Renal cortical epithelial cell (primary cell): ENCODE results near the gene ABCA2. TPM values are rescaled to one million over a fixed set of nuclear protein-coding genes. Genes with fewer than 3 reads are reported as not detected.

Experiments used
- DNase-seq: peaks from one replicate; pipeline ENCODE4 v3.0.0-alpha.2; 2011; ENCODE audit warnings: low read depth
- total RNA-seq: library from RNA; depleted of rRNA; stranded (reverse); fragments of >200 nt; gene quantifications from 2 replicates; pipeline ENCODE4 v1.2.3, GENCODE V29; 2014

The ABCA2 gene
- total RNA-seq, 1 donor from 2014 or later, result 53.0 TPM

- DNase-seq, result no peak
Measured at GRCh38 chr9:136981588-136982231, 46.3 kb downstream of the ABCA2 start.

GRCh38 chr9:136980669-136981478 lies 47.2 kb downstream of the ABCA2 start:
- DNase-seq, result no peak

DNA sequence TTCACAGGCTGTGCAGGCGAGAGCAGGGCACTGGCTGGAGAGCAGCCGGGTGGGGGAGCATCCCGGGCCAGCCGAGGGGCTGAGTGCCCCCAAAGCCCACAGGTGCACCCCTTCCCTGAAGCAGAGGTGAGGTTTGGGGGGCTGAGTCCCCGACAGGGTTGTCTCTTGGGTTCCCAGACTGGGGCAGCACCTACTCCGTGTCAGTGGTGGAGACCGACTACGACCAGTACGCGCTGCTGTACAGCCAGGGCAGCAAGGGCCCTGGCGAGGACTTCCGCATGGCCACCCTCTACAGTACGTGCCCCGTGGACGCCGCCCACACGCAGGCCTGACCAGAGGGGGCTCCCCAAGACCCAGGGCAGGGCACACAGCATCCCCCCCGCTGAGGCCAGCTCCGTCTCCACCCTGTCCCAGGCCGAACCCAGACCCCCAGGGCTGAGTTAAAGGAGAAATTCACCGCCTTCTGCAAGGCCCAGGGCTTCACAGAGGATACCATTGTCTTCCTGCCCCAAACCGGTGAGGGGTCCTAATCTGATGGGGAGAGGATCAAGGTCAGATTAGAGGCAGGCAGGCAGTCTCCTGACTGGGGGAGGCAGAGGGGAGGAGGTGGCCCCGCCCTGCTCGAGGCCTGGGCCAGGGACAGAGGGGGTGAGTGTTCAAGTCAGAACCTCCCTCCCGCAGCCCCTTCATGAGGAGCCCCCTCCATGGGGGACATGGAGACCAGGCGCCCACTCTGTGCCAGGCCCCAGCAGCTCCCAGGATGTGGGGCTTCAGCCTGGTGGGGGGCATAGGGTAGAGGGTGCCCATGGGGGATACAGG lies 48.1 kb downstream of the ABCA2 start:
- no peak for DNase-seq

GRCh38 chr9:136978865-136979544 lies 49.0 kb downstream of the ABCA2 start:
- no peak for DNase-seq

DNA sequence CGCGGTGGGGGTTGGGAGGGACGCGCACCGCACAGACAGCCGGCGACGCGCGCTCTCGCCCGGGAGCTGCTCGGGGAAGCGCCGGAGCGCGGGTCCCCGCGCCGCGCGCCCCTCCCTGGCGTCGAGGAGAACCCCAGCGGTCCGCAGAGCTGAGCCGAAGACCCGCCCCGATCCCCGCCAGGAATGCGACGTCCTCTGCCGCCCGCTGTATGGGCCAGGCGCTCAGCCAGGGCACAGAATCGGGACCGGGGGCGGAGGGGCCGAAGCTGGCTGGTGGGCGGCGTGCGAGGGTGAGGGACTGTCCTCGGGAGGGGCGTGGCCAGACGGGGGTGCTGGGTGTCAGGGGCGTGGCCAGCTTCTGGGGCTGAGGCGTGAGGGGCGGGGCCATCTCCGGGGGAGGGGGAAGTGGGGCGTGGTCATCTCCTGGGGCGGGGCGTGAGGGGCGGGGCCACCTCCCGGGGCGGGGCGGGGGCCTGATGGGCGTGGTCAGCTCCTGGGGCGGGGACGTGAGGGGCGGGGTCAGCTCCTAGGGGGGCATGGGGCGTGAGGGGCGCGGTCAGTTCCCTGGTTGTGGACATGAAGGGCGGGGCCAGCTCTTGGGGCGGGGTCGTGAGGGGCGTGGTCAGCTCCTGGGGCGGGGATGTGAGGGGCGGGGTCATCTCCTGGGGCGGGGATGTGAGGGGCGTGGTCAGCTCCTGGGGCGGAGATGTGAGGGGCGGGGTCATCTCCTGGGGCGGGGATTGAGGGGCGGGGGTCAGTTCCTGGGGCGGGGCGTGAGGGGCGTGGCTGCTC lies 49.8 kb downstream of the ABCA2 start:
- no peak for DNase-seq

DNA sequence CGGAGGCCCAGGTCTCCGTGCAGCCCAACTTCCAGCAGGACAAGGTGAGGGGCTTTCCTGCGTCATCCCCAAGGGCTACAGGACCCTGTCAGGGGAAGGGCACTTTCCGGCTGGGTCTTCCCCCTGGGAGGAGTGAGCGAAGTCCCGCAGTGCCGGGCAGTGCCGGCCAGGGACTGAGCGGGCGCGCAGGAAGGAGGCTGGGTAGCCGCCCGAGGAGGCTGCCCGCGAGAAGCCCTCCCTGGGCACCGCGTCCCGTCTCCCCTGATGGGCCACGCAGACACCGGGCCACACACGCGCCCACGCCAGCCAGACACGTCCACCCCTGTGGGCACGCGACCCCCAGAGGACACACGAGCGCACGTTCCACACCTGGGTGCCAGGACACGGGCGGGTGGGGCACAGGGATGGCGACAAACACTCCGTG lies 50.4 kb downstream of the ABCA2 start:
- no peak for DNase-seq

GRCh38 chr9:136977223-136977622 lies 50.8 kb downstream of the ABCA2 start, which contains the start of gene PTGDS:
TSS of gene PTGDS (plus strand) at chr9:136977504. CDS start at chr9:136977579, 75 bp downstream.
- DNase-seq, result no peak

DNA sequence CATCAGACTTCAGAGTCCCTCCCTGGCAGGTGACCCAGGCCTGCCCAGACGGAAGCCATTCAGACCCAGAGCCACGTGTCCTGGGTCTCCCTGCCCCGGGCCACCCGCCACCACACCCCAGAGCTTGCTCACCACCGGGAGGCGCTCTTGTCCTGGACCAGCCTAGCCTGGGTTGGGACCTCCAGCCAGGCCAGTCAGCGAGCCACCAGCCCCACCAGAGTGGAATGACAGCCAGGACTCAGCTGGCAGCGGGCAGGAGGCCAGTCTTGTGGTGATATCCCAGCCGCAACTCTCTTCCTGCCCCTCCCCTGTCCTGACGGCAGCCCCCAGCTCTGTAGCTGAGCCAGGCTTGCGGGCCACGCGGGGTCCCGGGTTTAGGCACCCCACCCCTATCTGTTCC lies 52.4 kb downstream of the ABCA2 start:
- no peak for DNase-seq

GRCh38 chr9:136974817-136975535 lies 53.1 kb downstream of the ABCA2 start:
- DNase-seq, result no peak

- no peak for DNase-seq
Measured at GRCh38 chr9:136973618-136974617, 54.1 kb downstream of the ABCA2 start.

DNA sequence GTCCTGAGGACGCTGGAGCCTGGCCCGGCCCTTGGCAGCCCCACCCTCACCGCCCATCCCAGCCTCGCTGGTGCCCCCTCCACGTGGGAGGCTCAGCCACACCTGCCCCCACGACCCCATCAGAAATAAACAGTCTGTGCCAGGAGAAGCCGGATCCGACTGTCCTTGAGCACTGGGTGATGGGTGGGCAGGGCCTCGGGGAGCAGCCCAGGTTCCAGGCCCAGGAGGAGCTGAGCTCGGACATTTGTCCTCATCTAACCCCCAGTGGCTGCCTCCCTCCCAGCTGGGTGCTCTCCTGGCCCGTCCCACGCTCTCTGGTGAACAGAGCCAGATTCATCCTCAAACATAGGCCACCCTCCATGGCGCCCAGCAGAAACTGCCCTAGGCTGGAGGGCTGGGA lies 55.3 kb downstream of the ABCA2 start:
- DNase-seq, result no peak

- DNase-seq, result no peak
Measured at GRCh38 chr9:136972335-136972734, 55.7 kb downstream of the ABCA2 start.

- no peak for DNase-seq
Measured at GRCh38 chr9:136971746-136972145, 56.3 kb downstream of the ABCA2 start.

- no peak for DNase-seq
Measured at GRCh38 chr9:136970361-136970760, 57.7 kb downstream of the ABCA2 start.

GRCh38 chr9:136969774-136970173 lies 58.3 kb downstream of the ABCA2 start:
- no peak for DNase-seq

DNA sequence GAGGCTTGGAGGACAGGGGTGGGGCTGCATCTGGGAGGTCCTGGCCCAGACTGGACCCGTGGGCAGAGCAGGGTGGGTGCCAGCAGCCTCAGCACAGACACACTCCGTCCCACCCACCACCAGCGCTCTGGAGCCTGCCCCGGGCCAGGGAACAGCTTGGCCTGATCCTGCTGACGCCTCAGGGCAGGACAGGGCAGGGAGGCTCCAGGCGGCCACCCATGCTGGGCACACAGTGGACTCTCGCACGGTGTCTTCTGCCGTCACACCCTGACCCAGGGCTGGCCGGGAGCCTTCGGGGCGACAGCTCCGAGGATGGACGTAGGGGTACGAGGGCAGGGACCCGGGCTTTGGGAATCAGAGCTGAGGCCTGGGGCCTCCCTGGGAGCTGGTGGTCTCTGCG lies 58.9 kb downstream of the ABCA2 start:
- DNase-seq, result no peak

GRCh38 chr9:136968333-136969127 lies 59.5 kb downstream of the ABCA2 start:
- DNase-seq, result no peak
